Thoracic aorta (tissue), 2 donors: Measurements from ENCODE around the gene DCDC2. TPM values are rescaled to one million over a fixed set of nuclear protein-coding genes. Genes with fewer than 3 reads are reported as not detected.

Experiments
- ATAC-seq: fragments of 150-250 bp; one replicate; pipeline ENCODE4 v1.8.0; 2017; ENCODE audit warnings: low read depth; ENCODE audit not compliant: insufficient number of reproducible peaks, low FRiP score
- DNase-seq: peaks from one replicate; pipeline ENCODE4 v3.0.0-alpha.2; 2020; ENCODE audit warnings: low spot score
- H3K27ac ChIP-seq, 2 donors: fragments of 200-600 bp; sonication (generic); 1 replicate in 1 of 2; 2 replicates in 1 of 2; pipeline ENCODE4 v1.5.1; 2016; ENCODE audit warnings: mild to moderate bottlenecking in 2 of 2, moderate library complexity in 2 of 2
- H3K27me3 ChIP-seq: fragments of 200-600 bp; sonication (generic); replicated peaks from 2 replicates; pipeline ENCODE4 v1.6.0; 2016; ENCODE audit warnings: mild to moderate bottlenecking; ENCODE audit not compliant: insufficient read depth
- H3K36me3 ChIP-seq: fragments of 200-600 bp; sonication (generic); one replicate; pipeline ENCODE4 v1.5.1; 2016
- H3K4me1 ChIP-seq, 2 donors: fragments of 200-600 bp; sonication (generic); 1 replicate in 1 of 2; 2 replicates in 1 of 2; pipeline versions ENCODE4 v1.5.1 to v1.6.0; 2016; ENCODE audit warnings: low read depth in 2 of 2, mild to moderate bottlenecking in 1 of 2; ENCODE audit not compliant: control insufficient read depth in 1 of 2
- H3K4me3 ChIP-seq: fragments of 200-600 bp; sonication (generic); 2 replicates; pipeline ENCODE4 v1.5.1; 2016; ENCODE audit warnings: mild to moderate bottlenecking
- H3K9me3 ChIP-seq: fragments of 200-600 bp; sonication (generic); 2 replicates; pipeline ENCODE4 v1.5.1; 2016
- CTCF ChIP-seq: fragments of 200-600 bp; sonication (generic); IDR thresholded peaks from one replicate; pipeline ENCODE4 v1.5.1; 2019; ENCODE audit warnings: antibody characterized with exemption
- total RNA-seq, 2 donors: library from RNA; depleted of rRNA; stranded (reverse); fragments of >200 nt; gene quantifications; one replicate each; pipeline versions ENCODE4 v1.1.0 to v1.2.3, GENCODE V29; 2016

The DCDC2 gene
- total RNA-seq, 2 donors from 2014 or later = not detected

- peak overlapping the region; percentile 50 for H3K4me3 ChIP-seq
- ATAC-seq (no peak), DNase-seq (no peak)
- no peaks in the 10 kb centered on the region for H3K27me3 ChIP-seq
- no peaks in the 10 kb centered on the region for H3K36me3 ChIP-seq
- H3K4me1 ChIP-seq = peaks cover 0 to 6% of the 10 kb centered on the region in 2 donors
- TF ChIP-seq CTCF = peak; percentile 37
- H3K9me3 ChIP-seq = no peaks in the 10 kb centered on the region
- H3K27ac ChIP-seq = no peak overlapping the region
These were observed 74.5 kb downstream of the DCDC2 start for GRCh38 chr6:24283043-24283985.

DNA sequence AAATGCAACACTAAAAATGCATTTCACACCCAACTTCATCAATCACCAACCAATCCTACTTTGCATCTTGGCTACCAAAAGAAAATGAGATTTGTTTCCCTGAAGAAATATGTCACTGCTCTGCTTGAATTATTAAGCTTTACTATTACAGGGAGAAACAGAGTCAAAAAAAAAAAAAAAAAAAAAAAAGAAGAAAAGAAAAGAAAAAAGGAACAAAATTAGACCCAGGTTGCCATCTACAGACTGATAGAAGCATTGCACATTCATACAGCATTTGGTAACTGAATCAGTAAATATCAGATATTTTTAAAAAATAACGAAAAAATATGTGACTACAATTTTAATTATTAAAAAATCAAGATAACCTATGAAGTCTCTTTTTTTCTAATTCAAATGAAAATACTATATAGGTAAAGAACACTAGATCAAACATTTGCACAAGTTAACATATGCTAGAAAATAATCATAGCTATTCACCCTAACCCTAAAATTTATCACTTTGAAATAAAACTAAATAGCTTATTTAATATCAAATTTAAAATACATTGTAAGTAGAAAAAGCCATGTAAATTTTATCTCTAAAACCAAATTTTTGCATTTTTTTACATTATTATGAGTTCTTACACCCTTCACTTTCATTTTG is 83.3 kb downstream of the DCDC2 start:
- no peak for TF ChIP-seq CTCF
- Histone ChIP-seq H3K27ac (no peak overlapping the region), H3K36me3 (no peaks in the 10 kb centered on the region), H3K27me3 (no peaks in the 10 kb centered on the region), H3K4me1 (no peaks in the 10 kb centered on the region), H3K4me3 (no peak overlapping the region), H3K9me3 (no peaks in the 10 kb centered on the region)
- ATAC-seq (no peak), DNase-seq (no peak)

GRCh38 chr6:24273096-24273870 is 84.6 kb downstream of the DCDC2 start:
- ATAC-seq = no peak

GRCh38 chr6:24272553-24272952 is 85.3 kb downstream of the DCDC2 start:
- Histone ChIP-seq H3K4me3 (no peak overlapping the region), H3K36me3 (no peaks in the 10 kb centered on the region), H3K27me3 (no peaks in the 10 kb centered on the region), H3K9me3 (no peaks in the 10 kb centered on the region), H3K4me1 (no peaks in the 10 kb centered on the region), H3K27ac (no peak overlapping the region)
- no peak for ATAC-seq
- TF ChIP-seq CTCF = no peak
- DNase-seq = no peak

More at GRCh38 chr6:24273096-24273870, 84.6 kb downstream of the DCDC2 start:
- DNase-seq = no peak
- H3K27me3 ChIP-seq = no peaks in the 10 kb centered on the region
- no peak overlapping the region for H3K27ac ChIP-seq
- H3K9me3 ChIP-seq = no peaks in the 10 kb centered on the region
- no peaks in the 10 kb centered on the region for H3K4me1 ChIP-seq
- no peaks in the 10 kb centered on the region for H3K36me3 ChIP-seq
- TF ChIP-seq CTCF = no peak
- no peak overlapping the region for H3K4me3 ChIP-seq

DNA sequence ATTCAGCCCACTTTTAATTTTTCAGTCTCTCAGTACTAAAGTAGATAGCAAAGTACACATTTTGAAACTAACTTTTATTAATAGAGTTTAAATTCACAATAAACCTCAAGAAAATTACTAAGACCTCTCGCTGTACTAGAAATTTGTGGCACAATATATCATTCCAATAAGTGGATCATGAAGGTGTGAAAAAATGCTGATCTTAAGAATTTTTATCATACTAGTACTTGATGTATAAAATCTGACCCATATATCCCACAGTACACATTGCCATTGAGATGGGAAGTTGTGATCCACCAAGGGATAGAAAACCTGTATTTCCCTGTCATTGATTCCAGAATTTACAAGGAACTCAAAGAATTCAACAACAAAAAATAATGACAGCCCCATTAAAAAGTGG is 85.7 kb downstream of the DCDC2 start:
- no peak overlapping the region for H3K4me3 ChIP-seq
- DNase-seq (no peak), ATAC-seq (no peak)
- H3K4me1 ChIP-seq = no peaks in the 10 kb centered on the region
- no peak overlapping the region for H3K27ac ChIP-seq
- no peaks in the 10 kb centered on the region for H3K27me3 ChIP-seq
- no peaks in the 10 kb centered on the region for H3K9me3 ChIP-seq
- H3K36me3 ChIP-seq = no peaks in the 10 kb centered on the region
- TF ChIP-seq CTCF = no peak
